Medulla oblongata (tissue), 1 donor: Measurements from ENCODE around the gene LANCL3.
A peak's percentile ranks its signal among the peaks of the same experiment; 100 is the strongest.
"Not testable (repeated sequence)": the region's sequence is repeated elsewhere in the genome, so short reads cannot be mapped to it uniquely, and the experiment has no call there.

ENCODE experiments used
- DNase-seq: peaks from one replicate; pipeline ENCODE4 v3.0.0-alpha.2; 2015; ENCODE audit errors: extremely low spot score

The LANCL3 gene

GRCh38 chrX:37571426-37572107 is at the start of gene LANCL3:
Gene LANCL3 (plus strand): TSS chrX:37571661. CDS start chrX:37571871, 210 bp downstream.
- not testable (repeated sequence) for DNase-seq

GRCh38 chrX:37523673-37524072 is 47.8 kb upstream of the LANCL3 start:
- not testable (repeated sequence) for DNase-seq

GRCh38 chrX:37541991-37542390 is 29.5 kb upstream of the LANCL3 start:
- no peak for DNase-seq

- DNase-seq = no peak
These were observed 28.7 kb upstream of the LANCL3 start for GRCh38 chrX:37542791-37543190.

- DNase-seq = no peak
These were observed 28.1 kb upstream of the LANCL3 start for GRCh38 chrX:37543324-37543723.

- not testable (repeated sequence) for DNase-seq
These were observed 26.9 kb upstream of the LANCL3 start for GRCh38 chrX:37544531-37544930.

GRCh38 chrX:37545066-37545465 is 26.4 kb upstream of the LANCL3 start:
- DNase-seq = no peak

GRCh38 chrX:37549619-37550018 is 21.8 kb upstream of the LANCL3 start:
- not testable (repeated sequence) for DNase-seq

GRCh38 chrX:37553476-37553875 is 18.0 kb upstream of the LANCL3 start:
- no peak for DNase-seq

- not testable (repeated sequence) for DNase-seq
These were observed 6.2 kb upstream of the LANCL3 start for GRCh38 chrX:37565254-37565653.

GRCh38 chrX:37570349-37570748 is 1.1 kb upstream of the LANCL3 start:
- DNase-seq = not testable (repeated sequence)

GRCh38 chrX:37572108-37572587 is 687 bp downstream of the LANCL3 start:
- DNase-seq = not testable (repeated sequence)

GRCh38 chrX:37573121-37573520 is 1.7 kb downstream of the LANCL3 start:
- not testable (repeated sequence) for DNase-seq

- DNase-seq = peak; percentile 4
These were observed 6.6 kb downstream of the LANCL3 start for GRCh38 chrX:37578045-37578444.

- no peak for DNase-seq
These were observed 8.6 kb downstream of the LANCL3 start for GRCh38 chrX:37580080-37580479.

GRCh38 chrX:37587337-37587736 is 15.9 kb downstream of the LANCL3 start:
- not testable (repeated sequence) for DNase-seq

GRCh38 chrX:37590047-37590446 is 18.6 kb downstream of the LANCL3 start:
- no peak for DNase-seq

- no peak for DNase-seq
These were observed 23.4 kb downstream of the LANCL3 start for GRCh38 chrX:37594755-37595382.

- no peak for DNase-seq
These were observed 28.3 kb downstream of the LANCL3 start for GRCh38 chrX:37599729-37600128.

GRCh38 chrX:37603938-37604409 is 32.5 kb downstream of the LANCL3 start:
- peak; percentile 30 for DNase-seq

GRCh38 chrX:37607243-37607642 is 35.8 kb downstream of the LANCL3 start:
- no peak for DNase-seq

- no peak for DNase-seq
These were observed 36.7 kb downstream of the LANCL3 start for GRCh38 chrX:37608156-37608555.

GRCh38 chrX:37609727-37610126 is 38.3 kb downstream of the LANCL3 start:
- DNase-seq = no peak
